GM10847 (cell line): ENCODE results near the gene PCDHGA4.

Source experiments
- POLR2A ChIP-seq: IDR thresholded peaks from 2 replicates; pipeline ENCODE4 v1.6.1; 2011; ENCODE audit not compliant: insufficient read length; ENCODE audit errors: extremely low read depth

Gene PCDHGA4

DNA sequence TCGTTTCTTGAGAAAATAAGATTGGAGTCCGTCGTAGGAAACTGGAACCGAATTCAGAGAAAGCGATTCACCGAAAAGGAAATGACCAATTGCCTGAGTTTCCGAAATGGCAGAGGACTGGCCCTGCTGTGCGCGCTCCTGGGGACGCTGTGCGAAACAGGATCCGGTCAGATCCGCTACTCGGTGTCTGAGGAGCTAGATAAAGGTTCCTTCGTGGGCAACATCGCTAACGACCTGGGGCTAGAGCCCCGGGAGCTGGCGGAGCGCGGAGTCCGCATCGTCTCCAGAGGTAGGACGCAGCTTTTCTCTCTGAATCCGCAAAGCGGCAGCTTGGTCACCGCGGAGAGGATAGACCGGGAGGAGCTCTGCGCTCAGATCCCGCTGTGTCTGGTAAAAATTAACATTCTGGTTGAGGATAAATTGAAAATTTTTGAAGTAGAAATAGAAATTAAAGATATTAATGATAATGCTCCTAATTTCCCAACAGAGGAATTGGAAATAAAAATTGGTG is 10.8 kb upstream of the PCDHGA4 start:
- TF ChIP-seq POLR2A: no peak

DNA sequence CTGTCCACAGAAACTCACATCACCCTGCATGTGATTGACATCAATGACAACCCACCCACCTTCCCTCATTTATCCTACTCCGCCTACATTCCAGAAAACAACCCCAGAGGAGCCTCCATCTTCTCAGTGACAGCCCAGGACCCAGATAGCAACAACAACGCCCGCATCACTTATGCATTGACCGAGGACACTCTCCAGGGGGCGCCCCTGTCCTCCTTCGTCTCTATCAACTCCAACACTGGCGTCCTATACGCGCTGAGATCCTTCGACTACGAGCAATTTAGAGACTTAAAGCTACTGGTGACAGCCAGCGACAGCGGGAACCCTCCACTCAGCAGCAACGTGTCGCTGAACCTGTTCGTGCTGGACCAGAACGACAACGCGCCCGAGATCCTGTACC is 9.5 kb upstream of the PCDHGA4 start:
- no peak for TF ChIP-seq POLR2A

GRCh38 chr5:141349917-141350619 is 4.8 kb upstream of the PCDHGA4 start, which contains the start of gene PCDHGB1:
Gene PCDHGB1, plus strand, starts transcription at chr5:141350099. Its CDS starts 162 bp downstream, at chr5:141350261.
- no peak for TF ChIP-seq POLR2A

DNA sequence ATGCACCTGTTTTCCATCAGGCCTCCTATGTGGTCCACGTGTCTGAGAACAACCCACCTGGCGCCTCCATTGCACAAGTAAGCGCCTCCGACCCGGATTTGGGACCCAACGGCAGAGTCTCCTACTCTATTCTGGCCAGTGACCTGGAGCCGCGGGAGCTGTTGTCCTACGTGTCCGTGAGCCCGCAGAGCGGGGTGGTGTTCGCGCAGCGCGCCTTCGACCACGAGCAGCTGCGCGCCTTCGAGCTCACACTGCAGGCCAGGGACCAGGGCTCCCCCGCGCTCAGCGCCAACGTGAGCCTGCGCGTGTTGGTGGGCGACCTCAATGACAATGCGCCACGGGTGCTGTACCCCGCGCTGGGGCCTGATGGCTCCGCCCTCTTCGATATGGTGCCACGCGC is 3.2 kb upstream of the PCDHGA4 start:
- no peak for TF ChIP-seq POLR2A

- no peak for TF ChIP-seq POLR2A
Measured at GRCh38 chr5:141355641-141356040, 820 bp downstream of the PCDHGA4 start.

GRCh38 chr5:141356133-141356532 is 1.3 kb downstream of the PCDHGA4 start:
- no peak for TF ChIP-seq POLR2A

DNA sequence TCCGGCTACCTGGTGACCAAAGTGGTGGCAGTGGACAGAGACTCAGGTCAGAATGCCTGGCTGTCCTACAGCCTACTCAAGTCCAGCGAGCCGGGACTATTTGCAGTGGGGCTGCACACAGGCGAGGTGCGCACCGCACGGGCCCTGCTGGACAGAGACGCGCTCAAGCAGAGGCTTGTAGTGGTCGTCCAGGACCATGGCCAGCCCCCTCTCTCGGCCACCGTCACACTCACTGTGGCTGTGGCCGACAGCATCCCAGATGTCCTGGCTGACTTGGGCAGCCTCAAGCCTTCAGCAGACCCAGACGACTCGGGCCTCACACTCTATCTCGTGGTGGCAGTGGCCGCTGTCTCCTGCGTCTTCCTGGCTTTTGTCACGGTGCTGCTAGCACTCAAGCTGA is 2.1 kb downstream of the PCDHGA4 start:
- no peak for TF ChIP-seq POLR2A

GRCh38 chr5:141359790-141360426 is 5.1 kb downstream of the PCDHGA4 start, which contains the start of gene PCDHGB2:
Gene PCDHGB2, plus strand, starts transcription at chr5:141359994. Its CDS starts 142 bp downstream, at chr5:141360136.
- TF ChIP-seq POLR2A: no peak

GRCh38 chr5:141360685-141361084 is 5.9 kb downstream of the PCDHGA4 start:
- TF ChIP-seq POLR2A: no peak

- no peak for TF ChIP-seq POLR2A
Measured at GRCh38 chr5:141362719-141363118, 7.9 kb downstream of the PCDHGA4 start.

DNA sequence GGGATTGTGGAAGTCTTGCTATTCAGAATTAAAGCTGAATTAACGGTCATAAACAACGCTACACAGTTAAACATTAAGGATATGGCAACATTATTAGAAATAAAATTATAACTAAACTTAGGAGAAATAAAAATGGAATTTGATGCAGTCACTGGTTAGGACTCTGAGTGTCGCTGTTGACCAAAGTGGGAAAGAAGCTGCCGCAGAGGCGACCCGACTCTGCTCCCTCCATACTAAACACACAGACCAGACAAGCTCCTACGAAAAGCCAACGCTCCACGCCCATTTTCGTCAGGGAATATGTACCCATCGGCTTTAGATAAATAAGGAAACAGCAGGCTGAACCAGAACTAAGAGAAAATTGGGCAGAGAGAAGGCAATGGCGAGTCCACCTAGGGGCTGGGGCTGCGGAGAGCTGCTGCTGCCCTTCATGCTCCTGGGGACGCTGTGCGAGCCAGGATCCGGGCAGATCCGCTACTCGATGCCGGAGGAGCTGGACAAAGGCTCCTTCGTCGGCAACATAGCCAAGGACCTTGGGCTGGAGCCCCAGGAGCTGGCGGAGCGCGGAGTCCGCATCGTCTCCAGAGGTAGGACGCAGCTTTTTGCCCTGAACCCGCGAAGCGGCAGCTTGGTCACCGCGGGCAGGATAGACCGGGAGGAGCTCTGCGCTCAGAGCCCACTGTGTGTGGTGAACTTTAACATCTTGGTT is 9.3 kb downstream of the PCDHGA4 start, which contains the start of gene PCDHGA5:
Gene PCDHGA5, plus strand, starts transcription at position 211 of the 709 bp plus-strand sequence. Its CDS starts 169 bp downstream, at position 380.
- TF ChIP-seq POLR2A: no peak

DNA sequence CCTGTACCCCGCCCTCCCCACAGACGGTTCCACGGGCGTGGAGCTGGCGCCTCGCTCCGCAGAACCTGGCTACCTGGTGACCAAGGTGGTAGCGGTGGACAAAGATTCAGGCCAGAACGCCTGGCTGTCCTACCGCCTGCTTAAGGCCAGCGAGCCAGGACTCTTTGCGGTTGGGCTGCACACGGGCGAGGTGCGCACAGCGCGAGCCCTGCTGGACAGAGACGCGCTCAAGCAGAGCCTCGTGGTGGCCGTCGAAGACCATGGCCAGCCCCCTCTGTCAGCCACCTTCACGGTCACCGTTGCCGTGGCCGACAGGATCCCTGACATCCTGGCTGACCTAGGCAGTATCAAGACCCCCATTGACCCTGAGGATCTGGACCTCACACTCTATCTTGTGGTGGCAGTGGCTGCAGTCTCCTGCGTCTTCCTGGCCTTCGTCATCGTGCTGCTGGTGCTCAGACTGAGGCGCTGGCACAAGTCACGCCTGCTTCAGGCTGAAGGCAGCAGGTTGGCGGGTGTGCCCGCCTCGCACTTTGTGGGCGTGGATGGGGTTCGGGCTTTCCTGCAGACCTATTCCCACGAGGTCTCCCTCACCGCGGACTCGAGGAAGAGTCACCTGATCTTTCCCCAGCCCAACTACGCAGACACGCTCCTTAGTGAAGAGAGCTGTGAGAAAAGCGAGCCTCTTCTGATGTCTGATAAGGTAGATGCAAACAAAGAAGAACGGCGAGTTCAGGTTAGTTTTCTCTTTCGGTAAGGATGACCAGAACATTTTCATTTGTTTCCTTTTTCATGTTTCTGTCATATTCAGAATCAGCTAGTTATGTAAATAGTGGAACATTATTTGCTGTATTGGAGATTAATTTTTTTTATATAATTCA is 11.4 kb downstream of the PCDHGA4 start:
- TF ChIP-seq POLR2A: no peak

DNA sequence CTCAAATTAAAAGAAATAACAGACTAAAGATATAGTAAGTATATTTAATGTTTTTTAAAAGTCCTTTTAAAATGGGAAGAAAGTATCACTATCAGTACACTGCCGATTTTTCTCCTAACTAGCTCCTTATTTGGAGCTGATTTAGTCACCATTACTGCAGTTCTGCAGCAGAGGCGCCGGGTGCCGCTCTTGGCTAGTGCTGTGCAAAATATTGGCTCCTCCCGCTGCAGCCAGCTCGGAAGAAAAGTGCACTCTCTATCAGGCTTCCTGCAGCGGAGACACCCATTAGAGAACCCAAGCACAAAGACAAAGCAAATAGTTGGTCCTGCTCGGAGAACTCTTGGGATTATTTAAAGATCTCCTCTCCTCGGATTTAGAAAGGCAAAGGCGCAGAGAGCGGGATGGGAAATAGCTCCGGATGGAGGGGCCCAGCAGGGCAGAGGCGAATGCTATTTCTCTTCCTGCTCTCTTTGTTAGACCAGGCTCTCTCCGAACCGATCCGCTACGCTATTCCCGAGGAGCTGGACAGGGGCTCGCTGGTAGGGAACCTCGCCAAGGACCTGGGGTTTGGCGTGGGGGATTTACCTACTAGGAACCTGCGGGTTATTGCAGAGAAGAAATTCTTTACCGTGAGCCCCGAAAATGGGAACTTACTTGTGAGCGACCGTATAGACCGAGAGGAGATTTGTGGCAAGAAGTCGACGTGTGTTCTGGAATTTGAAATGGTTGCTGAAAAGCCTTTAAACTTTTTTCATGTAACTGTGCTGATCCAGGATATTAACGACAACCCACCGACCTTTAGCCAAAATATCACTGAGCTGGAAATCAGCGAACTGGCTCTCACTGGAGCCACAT is 15.4 kb downstream of the PCDHGA4 start, which contains the start of gene PCDHGB3:
Gene PCDHGB3, plus strand, starts transcription at position 249 of the 855 bp plus-strand sequence. Its CDS starts 153 bp downstream, at position 402.
- TF ChIP-seq POLR2A: no peak
